NCI-H2196 (cell line): Measurements from ENCODE around the gene LY6G6C.

Experiments
- DNase-seq: peaks from one replicate; lab custom pipeline; 2025; ENCODE audit not compliant: unreplicated experiment; lab: John Stamatoyannopoulos, UW

LY6G6C gene, protein sequence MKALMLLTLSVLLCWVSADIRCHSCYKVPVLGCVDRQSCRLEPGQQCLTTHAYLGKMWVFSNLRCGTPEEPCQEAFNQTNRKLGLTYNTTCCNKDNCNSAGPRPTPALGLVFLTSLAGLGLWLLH

GRCh38 chr6:31721351-31722020 lies at the start of gene LY6G6C:
TSS of gene LY6G6C (minus strand) at chr6:31721746. CDS start at chr6:31721679, 67 bp downstream.
- DNase-seq, result no peak

- no peak for DNase-seq
These were observed 49.3 kb upstream of the LY6G6C start for GRCh38 chr6:31770860-31771259.

GRCh38 chr6:31769684-31770371 lies 48.3 kb upstream of the LY6G6C start:
- DNase-seq, result peak; percentile 64

DNA sequence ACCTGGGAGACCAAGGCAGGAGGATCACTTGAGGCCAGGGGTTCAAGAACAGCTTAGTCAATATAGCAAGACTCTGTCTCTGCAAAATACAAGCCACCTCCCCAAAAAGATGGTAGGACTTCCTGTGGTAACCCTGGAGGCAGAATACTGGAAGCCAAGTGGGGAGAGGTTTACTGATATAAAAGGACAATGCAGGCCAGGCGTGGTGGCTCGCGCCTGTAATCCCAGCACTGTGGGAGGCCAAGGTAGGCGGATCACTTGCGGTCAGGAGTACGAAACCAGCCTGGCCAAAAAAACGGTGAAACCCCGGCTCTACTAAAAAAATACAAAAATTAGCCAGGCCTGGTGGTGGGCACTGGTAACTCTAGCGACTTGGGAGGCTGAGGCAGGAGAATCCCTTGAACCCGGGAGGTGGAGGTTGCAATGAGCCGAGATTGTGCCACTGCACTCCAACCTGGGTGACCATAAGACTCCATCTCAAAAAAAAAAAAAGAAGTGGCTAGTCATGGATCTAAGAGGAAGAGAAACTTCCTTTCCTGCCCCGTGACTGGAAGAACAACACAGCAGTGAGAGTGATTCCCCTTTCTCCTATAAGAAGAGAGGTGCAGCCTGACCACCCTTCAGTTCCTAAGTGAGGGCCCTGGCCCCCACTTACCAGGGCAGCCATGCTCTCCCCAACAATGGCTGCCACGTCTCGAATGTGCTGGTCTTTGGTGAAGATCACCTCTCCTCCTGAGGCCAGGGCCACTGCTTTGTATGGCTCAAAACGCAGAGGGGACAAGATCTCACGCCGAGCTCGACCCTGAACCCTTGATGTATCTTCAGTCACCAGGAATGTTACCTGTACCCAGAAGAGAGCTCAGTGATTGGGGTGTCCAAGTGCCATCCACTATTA lies 47.1 kb upstream of the LY6G6C start:
- DNase-seq, result no peak

GRCh38 chr6:31767096-31767645 lies 45.6 kb upstream of the LY6G6C start:
- DNase-seq, result no peak

DNA sequence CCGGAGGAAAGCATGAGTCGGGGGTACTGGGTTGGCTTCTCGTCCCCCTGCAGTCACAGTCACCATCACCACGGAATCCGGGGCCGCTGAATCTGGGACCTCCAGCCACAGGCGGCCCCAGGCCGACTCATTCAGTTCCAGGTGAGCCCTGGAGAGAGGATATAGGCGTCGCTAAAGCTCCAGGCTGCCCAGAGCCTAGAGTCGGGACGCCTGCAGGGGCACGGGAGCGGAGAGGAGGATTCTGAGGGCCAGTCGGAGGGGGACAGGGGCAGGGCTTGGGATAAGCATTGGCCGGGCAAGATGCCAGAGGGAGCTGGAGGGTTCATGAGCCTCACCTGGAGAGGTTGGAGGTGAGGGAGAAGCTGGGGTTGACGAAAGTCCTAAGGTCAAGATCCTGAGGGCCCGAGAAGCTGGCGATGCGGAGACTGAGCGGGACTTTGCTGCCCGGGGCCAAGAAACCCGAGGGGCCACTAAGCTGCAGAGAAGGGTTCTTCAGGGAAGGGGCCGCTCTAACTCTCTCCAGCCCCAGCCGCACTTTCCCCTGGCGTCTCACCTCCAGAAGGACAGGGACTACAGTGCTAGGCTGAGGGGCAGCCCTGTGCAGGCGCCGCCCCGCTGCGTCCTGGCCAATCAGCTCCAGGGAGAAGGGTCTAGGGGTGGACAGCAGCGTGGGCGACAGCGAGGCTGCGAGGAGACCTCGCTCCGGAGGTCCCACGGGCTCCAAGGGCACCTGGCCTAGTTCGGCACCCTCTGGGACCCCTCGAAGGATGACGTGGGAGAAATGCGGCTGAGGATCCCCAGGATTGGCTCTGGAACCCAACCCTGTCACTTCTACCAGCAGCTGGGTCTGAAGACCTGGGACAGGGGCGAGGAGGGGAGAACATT lies 44.6 kb upstream of the LY6G6C start:
- DNase-seq, result no peak

DNA sequence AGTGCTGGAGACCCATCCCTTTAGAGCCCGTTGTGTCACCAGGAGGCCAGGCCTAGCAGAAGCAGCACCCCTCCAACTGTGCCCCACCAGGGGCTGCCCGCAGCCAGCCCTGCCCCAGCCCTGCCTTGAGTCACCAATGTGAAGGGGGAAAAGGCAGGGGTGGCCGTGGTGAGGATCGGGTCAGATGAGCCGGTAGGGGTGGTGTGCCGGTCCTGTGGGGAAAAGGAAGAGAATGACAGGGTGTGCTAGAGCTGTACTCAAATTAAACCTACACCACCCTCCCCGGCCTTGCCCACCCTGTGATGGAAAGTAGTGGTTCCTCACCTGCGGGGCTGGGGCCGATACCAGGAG lies 44.0 kb upstream of the LY6G6C start:
- DNase-seq, result no peak

GRCh38 chr6:31764198-31764597 lies 42.7 kb upstream of the LY6G6C start:
- no peak for DNase-seq

GRCh38 chr6:31763619-31763940 lies 42.0 kb upstream of the LY6G6C start:
- DNase-seq, result no peak

DNA sequence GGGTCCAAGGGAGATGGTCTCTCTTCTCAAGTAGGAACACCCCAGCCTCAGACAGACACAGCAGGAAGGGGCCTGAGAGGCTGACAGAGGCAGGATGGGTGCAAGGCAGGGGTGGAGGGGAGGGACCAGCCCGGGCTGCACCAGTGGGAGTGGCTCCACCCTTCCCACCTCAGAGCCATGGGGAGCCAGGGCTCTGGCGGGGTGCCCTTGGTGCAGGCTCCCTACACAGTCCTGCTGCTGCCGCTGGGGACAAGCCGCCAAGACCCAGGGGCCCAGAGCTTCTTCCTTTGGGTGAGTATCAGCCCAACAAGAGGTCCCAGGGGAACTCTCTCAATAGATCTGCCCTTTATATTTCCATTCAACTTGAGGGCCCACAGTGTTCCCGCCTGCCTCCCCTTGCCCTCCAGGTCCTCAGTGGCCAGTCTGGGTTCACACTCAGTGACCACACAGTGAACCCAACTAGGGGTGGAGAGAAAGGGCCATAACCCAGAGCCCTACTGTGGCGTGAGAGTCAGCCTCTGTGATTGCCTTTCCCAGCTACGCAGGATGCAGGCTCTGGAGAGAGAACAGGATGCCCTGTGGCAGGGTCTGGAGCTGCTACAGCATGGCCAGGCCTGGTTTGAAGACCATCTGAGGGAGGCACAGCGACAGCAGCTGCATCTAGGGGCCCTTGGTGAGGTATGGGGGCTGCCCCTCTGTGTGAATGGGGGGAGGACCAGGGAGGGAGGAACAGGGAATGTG lies 41.5 kb upstream of the LY6G6C start:
- DNase-seq, result no peak

GRCh38 chr6:31762356-31762755 lies 40.8 kb upstream of the LY6G6C start, which contains the start of gene SAPCD1:
TSS of gene SAPCD1 (plus strand) at chr6:31762656. CDS start at chr6:31763055, 399 bp downstream.
- DNase-seq, result no peak

GRCh38 chr6:31761343-31761742 lies 39.8 kb upstream of the LY6G6C start:
- no peak for DNase-seq

- no peak for DNase-seq
These were observed 39.2 kb upstream of the LY6G6C start for GRCh38 chr6:31760790-31761189.

DNA sequence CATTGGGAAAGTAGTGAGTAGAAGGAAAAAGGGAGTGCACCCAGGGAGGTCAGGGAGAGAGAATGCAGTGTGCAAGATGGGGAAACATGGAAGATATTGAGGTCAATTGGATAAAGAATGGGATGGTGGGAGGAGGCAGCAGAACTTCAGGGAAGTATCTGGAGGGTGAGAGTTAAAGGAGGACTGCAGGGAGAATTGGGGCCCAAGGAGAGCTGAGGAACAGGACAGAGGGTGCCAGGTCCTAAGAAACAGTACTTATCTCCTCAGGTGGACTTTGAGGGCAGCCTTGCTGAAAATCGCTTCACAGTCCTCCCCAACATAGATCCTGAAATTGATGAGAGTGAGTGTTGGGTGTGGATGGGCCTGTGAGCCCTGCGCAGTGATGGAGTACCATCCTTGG lies 36.7 kb upstream of the LY6G6C start:
- DNase-seq, result no peak

DNA sequence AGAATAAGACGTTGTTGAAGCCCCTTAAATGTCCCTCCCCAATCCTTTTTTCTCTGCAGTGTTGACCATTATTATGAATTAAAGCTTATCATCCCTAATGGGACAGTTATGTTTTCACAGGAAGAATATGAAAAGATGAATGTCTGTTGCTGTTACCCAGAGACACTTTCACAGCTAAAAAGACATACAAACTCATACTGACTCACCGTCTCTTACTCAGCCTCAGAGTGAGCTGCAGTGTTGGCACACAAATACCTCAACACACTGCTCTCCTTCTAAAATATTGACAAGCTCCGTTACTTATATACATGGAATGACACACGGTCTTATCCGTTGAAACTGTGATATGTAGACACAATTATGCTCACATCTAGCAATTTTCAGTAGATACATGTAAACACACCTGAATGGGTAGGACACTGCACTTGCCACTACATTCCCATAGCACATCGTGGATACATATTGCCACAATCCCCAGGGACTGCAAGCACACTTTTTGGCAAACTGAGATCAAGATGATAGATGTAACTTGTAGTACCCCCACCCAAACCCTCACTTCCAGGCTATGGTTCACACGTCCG lies 31.3 kb upstream of the LY6G6C start:
- no peak for DNase-seq

GRCh38 chr6:31750411-31751022 lies 29.0 kb upstream of the LY6G6C start:
- DNase-seq, result no peak

DNA sequence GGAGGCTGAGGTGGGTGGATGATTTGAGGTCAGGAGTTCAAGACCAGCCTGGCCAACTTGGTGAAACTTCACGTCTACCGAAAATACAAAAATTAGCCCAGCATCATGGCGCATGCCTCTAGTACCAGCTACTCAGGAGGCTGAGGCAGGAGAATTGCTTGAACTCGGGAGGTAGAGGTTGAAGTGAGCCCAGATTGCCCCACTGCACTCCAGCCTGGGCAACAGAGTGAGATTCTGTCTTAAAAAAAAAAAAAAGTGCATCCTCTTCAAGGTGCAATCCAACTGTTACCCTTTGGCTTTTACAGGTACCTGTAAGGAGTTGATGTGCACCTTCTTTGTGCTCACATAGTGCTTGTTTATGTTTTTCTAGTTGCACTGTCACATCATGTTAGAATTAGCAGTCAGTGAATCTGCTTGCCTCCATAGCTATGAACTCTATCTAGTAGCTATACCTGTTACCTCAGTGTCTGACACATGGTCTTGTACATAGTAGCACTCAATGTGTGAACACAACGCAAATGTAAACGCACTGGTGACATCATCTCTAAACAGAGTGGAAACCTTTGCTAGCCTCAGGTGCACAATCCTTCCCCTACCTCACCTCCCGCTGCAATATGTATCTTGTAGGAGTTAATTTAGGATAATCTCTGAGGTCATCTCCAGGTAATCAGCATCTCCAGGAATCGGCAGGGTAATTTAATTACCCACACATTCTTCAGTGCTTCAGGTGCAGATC lies 27.9 kb upstream of the LY6G6C start:
- peak; percentile 16 for DNase-seq

- no peak for DNase-seq
These were observed 22.9 kb upstream of the LY6G6C start for GRCh38 chr6:31744422-31744821.
